Neural progenitor cell (in vitro differentiated cells): ENCODE data around the gene HNRNPD. TPM values are rescaled to one million over a fixed set of nuclear protein-coding genes. Genes with fewer than 3 reads are reported as not detected.
"Not testable (repeated sequence)": the region's sequence is repeated elsewhere in the genome, so short reads cannot be mapped to it uniquely, and the experiment has no call there.

Experiments
- DNase-seq: peaks from one replicate; pipeline ENCODE4 v3.0.0-alpha.2; 2016; ENCODE audit warnings: low spot score
- H2AFZ ChIP-seq: fragments of 200-600 bp; sonication (generic); replicated peaks from 2 replicates; pipeline ENCODE4 v1.6.1; 2016; ENCODE audit warnings: antibody characterized with exemption
- H3F3A ChIP-seq: fragments of 200-600 bp; sonication (generic); 2 replicates; pipeline ENCODE4 v1.6.1; 2016; ENCODE audit warnings: antibody characterized with exemption, low read depth
- H3K27ac ChIP-seq: fragments of 200-600 bp; sonication (generic); 2 replicates; pipeline ENCODE4 v1.5.1; 2016; ENCODE audit warnings: mild to moderate bottlenecking
- H3K27me3 ChIP-seq: fragments of 200-600 bp; sonication (generic); 2 replicates; pipeline ENCODE4 v1.6.1; 2016; ENCODE audit warnings: mild to moderate bottlenecking, moderate library complexity
- H3K36me3 ChIP-seq: fragments of 200-600 bp; sonication (generic); 2 replicates; pipeline ENCODE4 v1.5.1; 2016
- H3K4me1 ChIP-seq: fragments of 200-600 bp; sonication (generic); 2 replicates; pipeline ENCODE4 v1.6.1; 2016; ENCODE audit warnings: mixed run types
- H3K4me2 ChIP-seq: fragments of 200-600 bp; sonication (generic); 2 replicates; pipeline ENCODE4 v1.6.1; 2016
- H3K4me3 ChIP-seq: fragments of 200-600 bp; sonication (generic); 2 replicates; pipeline ENCODE4 v1.5.1; 2016
- H3K79me2 ChIP-seq: fragments of 200-600 bp; sonication (generic); 2 replicates; pipeline ENCODE4 v1.6.1; 2016; ENCODE audit warnings: low read depth
- H3K9ac ChIP-seq: fragments of 200-600 bp; sonication (generic); 2 replicates; pipeline ENCODE4 v1.6.1; 2016
- H3K9me3 ChIP-seq: fragments of 200-600 bp; sonication (generic); 2 replicates; pipeline ENCODE4 v1.5.1; 2016; ENCODE audit warnings: low read depth
- H4K20me1 ChIP-seq: fragments of 200-600 bp; sonication (generic); 2 replicates; pipeline ENCODE4 v1.6.1; 2016; ENCODE audit warnings: low read depth
- H3K27ac Mint-ChIP-seq: 3 replicates; pipeline ENCODE4 v1.8.0; 2021; ENCODE audit warnings: mixed read lengths
- H3K27me3 Mint-ChIP-seq: 2 replicates; pipeline ENCODE4 v1.8.0; 2022; ENCODE audit warnings: low read depth, mild to moderate bottlenecking, inconsistent platforms, moderate library complexity, mixed read lengths; ENCODE audit not compliant: insufficient read depth
- H3K36me3 Mint-ChIP-seq: 3 replicates; pipeline ENCODE4 v1.8.0; 2021; ENCODE audit warnings: mixed read lengths
- H3K4me1 Mint-ChIP-seq: 3 replicates; pipeline ENCODE4 v1.8.0; 2021; ENCODE audit warnings: mixed read lengths
- H3K4me3 Mint-ChIP-seq: 3 replicates; pipeline ENCODE4 v1.8.0; 2021; ENCODE audit warnings: mild to moderate bottlenecking, moderate library complexity, mixed read lengths
- H3K9me3 Mint-ChIP-seq: 3 replicates; pipeline ENCODE4 v1.8.0; 2020; ENCODE audit warnings: mixed read lengths
- CTCF ChIP-seq: fragments of 200-600 bp; sonication (generic); IDR thresholded peaks from 2 replicates; pipeline ENCODE4 v1.5.1; 2017; ENCODE audit warnings: antibody characterized with exemption, mild to moderate bottlenecking
- EZH2 ChIP-seq: fragments of 200-600 bp; sonication (generic); IDR thresholded peaks from 2 replicates; pipeline ENCODE4 v1.6.1; 2017; ENCODE audit warnings: antibody characterized with exemption, mild to moderate bottlenecking, moderate library complexity
- EZH2phosphoT487 ChIP-seq: fragments of 200-600 bp; sonication (generic); IDR thresholded peaks from 2 replicates; pipeline ENCODE4 v1.6.1; 2017; ENCODE audit warnings: antibody characterized with exemption
- total RNA-seq: library from RNA; depleted of rRNA; stranded (reverse); fragments of >200 nt; gene quantifications from 2 replicates; pipeline ENCODE4 v1.2.3, GENCODE V29; 2015; ENCODE audit warnings: low replicate concordance

HNRNPD gene
- total RNA-seq, 1 donor from 2014 or later = 250 TPM

- no peak overlapping the region for H3K4me2 ChIP-seq
- peaks cover 6% of the 10 kb centered on the region for H3K4me1 ChIP-seq
- Mint-ChIP-seq H3K27me3 (peaks cover 12% of the 10 kb centered on the region), H3K4me1 (peaks cover 11% of the 10 kb centered on the region), H3K9me3 (peaks cover 15% of the 10 kb centered on the region), H3K4me3 (no peak overlapping the region), H3K36me3 (peaks cover 21% of the 10 kb centered on the region), H3K27ac (no peak overlapping the region)
- TF ChIP-seq CTCF (no peak), EZH2 (no peak), EZH2phosphoT487 (no peak)
- peaks cover 1% of the 10 kb centered on the region for H3K36me3 ChIP-seq
- DNase-seq = no peak
- H3K9me3 ChIP-seq = no peaks in the 10 kb centered on the region
- H3F3A ChIP-seq = peaks cover 58% of the 10 kb centered on the region
- no peak overlapping the region for H3K9ac ChIP-seq
- peaks cover 31% of the 10 kb centered on the region for H4K20me1 ChIP-seq
- H3K79me2 ChIP-seq = peaks cover 10% of the 10 kb centered on the region
- no peak overlapping the region for H3K4me3 ChIP-seq
- peaks cover 18% of the 10 kb centered on the region for H3K27me3 ChIP-seq
- H3K27ac ChIP-seq = no peak overlapping the region
- no peak overlapping the region for H2AFZ ChIP-seq
Measured at GRCh38 chr4:82419451-82419850, 45.7 kb upstream of the HNRNPD start.

- no peaks in the 10 kb centered on the region for H3K36me3 ChIP-seq
- H3K4me1 ChIP-seq = peaks cover 6% of the 10 kb centered on the region
- peaks cover 11% of the 10 kb centered on the region for H3K4me1 Mint-ChIP-seq
- no peak overlapping the region for H3K27ac Mint-ChIP-seq
- H3K27me3 Mint-ChIP-seq = peaks cover 21% of the 10 kb centered on the region
- no peaks in the 10 kb centered on the region for H4K20me1 ChIP-seq
- no peak overlapping the region for H2AFZ ChIP-seq
- H3K9me3 ChIP-seq = no peaks in the 10 kb centered on the region
- no peak overlapping the region for H3K27ac ChIP-seq
- no peak overlapping the region for H3K4me3 ChIP-seq
- no peak for TF ChIP-seq EZH2
- peak; percentile 71 for TF ChIP-seq EZH2phosphoT487
- no peak for TF ChIP-seq CTCF
- peaks cover 27% of the 10 kb centered on the region for H3K9me3 Mint-ChIP-seq
- H3K79me2 ChIP-seq = no peaks in the 10 kb centered on the region
- H3K9ac ChIP-seq = no peak overlapping the region
- peak overlapping the region; percentile 74 for H3K4me3 Mint-ChIP-seq
- peak overlapping the region; percentile 41 for H3K4me2 ChIP-seq
- peak; percentile 84 for DNase-seq
- peaks cover 26% of the 10 kb centered on the region for H3F3A ChIP-seq
- H3K36me3 Mint-ChIP-seq = peaks cover 6% of the 10 kb centered on the region
- H3K27me3 ChIP-seq = peaks cover 18% of the 10 kb centered on the region
Measured at GRCh38 chr4:82415922-82416365, 42.2 kb upstream of the HNRNPD start.

- H3K4me3 ChIP-seq, H3K36me3 Mint-ChIP-seq, H4K20me1 ChIP-seq, H3K27ac ChIP-seq, H3K4me3 Mint-ChIP-seq, H3K9me3 ChIP-seq, DNase-seq, H3K4me2 ChIP-seq, H3K79me2 ChIP-seq, H3K27ac Mint-ChIP-seq, H3K9ac ChIP-seq, H3K4me1 ChIP-seq, H2AFZ ChIP-seq, H3K36me3 ChIP-seq: not testable (repeated sequence)
- Mint-ChIP-seq H3K9me3 (peaks cover 28% of the 10 kb centered on the region), H3K4me1 (peaks cover 11% of the 10 kb centered on the region), H3K27me3 (peaks cover 19% of the 10 kb centered on the region)
- H3K27me3 ChIP-seq = peaks cover 18% of the 10 kb centered on the region
- H3F3A ChIP-seq = peaks cover 21% of the 10 kb centered on the region
Measured at GRCh38 chr4:82415061-82415460, 41.3 kb upstream of the HNRNPD start.

GRCh38 chr4:82403725-82404124, 29.9 kb upstream of the HNRNPD start:
- no peaks in the 10 kb centered on the region for H3K79me2 ChIP-seq
- Mint-ChIP-seq H3K4me1 (peaks cover 3% of the 10 kb centered on the region), H3K4me3 (no peak overlapping the region), H3K27me3 (no peaks in the 10 kb centered on the region), H3K36me3 (no peaks in the 10 kb centered on the region), H3K9me3 (peaks cover 4% of the 10 kb centered on the region), H3K27ac (no peak overlapping the region)
- no peak overlapping the region for H3K27ac ChIP-seq
- H3K9me3 ChIP-seq = no peaks in the 10 kb centered on the region
- no peak overlapping the region for H2AFZ ChIP-seq
- H3K9ac ChIP-seq = no peak overlapping the region
- no peaks in the 10 kb centered on the region for H3K27me3 ChIP-seq
- no peak overlapping the region for H3K4me3 ChIP-seq
- no peaks in the 10 kb centered on the region for H3K4me1 ChIP-seq
- H3K4me2 ChIP-seq = no peak overlapping the region
- no peaks in the 10 kb centered on the region for H3K36me3 ChIP-seq
- no peaks in the 10 kb centered on the region for H4K20me1 ChIP-seq
- DNase-seq = no peak
- no peaks in the 10 kb centered on the region for H3F3A ChIP-seq
- TF ChIP-seq EZH2 (no peak), EZH2phosphoT487 (no peak), CTCF (no peak)
